Endothelial cell of umbilical vein (primary cell): Measurements from ENCODE around the gene ZNF264. TPM values are rescaled to one million over a fixed set of nuclear protein-coding genes. Genes with fewer than 3 reads are reported as not detected.

Experiments
- BruUV-seq: library from RNA; stranded (reverse); fragments of 400-500 nt; replicated peaks from 2 replicates; lab custom pipeline; 2021; lab: Mats Ljungman, UMichigan
- CTCF ChIA-PET: fragments of 300-600, 350-600 bp; sonication (Branson Sonifier 250); formaldehyde crosslinking; loops from one replicate; lab custom pipeline; 2021; ENCODE audit warnings: antibody characterized with exemption, inconsistent platforms; lab: Charles Lee
- POLR2A ChIA-PET: fragments of 300-600, 350-600 bp; sonication (Branson Sonifier 250); formaldehyde crosslinking; loops from one replicate; lab custom pipeline; 2021; ENCODE audit warnings: antibody characterized with exemption, inconsistent platforms; lab: Charles Lee
- DNase-seq: peaks from one replicate; pipeline ENCODE4 v3.0.0-alpha.2; 2011; ENCODE audit warnings: low read depth, low spot score
- FAIRE-seq: peaks from 2 replicates; lab custom pipeline; 2011; peaks lifted over from hg19 to GRCh38; lab: Jason Lieb, UNC
- H2AFZ ChIP-seq: 2 replicates; pipeline ENCODE4 v1.6.0; 2012; ENCODE audit warnings: low read depth, low read length, control low read depth, inconsistent platforms
- H3K27ac ChIP-seq: 2 replicates; pipeline ENCODE4 v1.5.1; 2011; ENCODE audit warnings: low read depth, mild to moderate bottlenecking, control low read depth, low read length, moderate library complexity; ENCODE audit not compliant: insufficient read depth
- H3K27me3 ChIP-seq, 2 experiments: 2 replicates each; pipeline versions ENCODE4 v1.6.0 to v1.6.1; 2011; ENCODE audit warnings: low read length in 2 of 2, mixed read lengths in 1 of 2; ENCODE audit not compliant: control insufficient read depth in 2 of 2, insufficient read depth in 2 of 2
- H3K36me3 ChIP-seq, 2 experiments: 2 replicates in 1 of 2; 3 replicates in 1 of 2; pipeline ENCODE4 v1.5.1; 2011; ENCODE audit warnings: low read length in 2 of 2, mild to moderate bottlenecking in 1 of 2, moderate library complexity in 1 of 2; ENCODE audit not compliant: control insufficient read depth in 2 of 2, insufficient read depth in 2 of 2; ENCODE audit errors: extremely low read depth in 1 of 2
- H3K4me1 ChIP-seq: 3 replicates; pipeline ENCODE4 v1.5.1; 2011; ENCODE audit warnings: mild to moderate bottlenecking, low read length; ENCODE audit not compliant: control insufficient read depth, insufficient read depth; ENCODE audit errors: extremely low read depth
- H3K4me2 ChIP-seq: 2 replicates; pipeline ENCODE4 v1.6.1; 2011; ENCODE audit warnings: low read length, control low read depth, mixed read lengths; ENCODE audit not compliant: insufficient read depth
- H3K4me3 ChIP-seq, 3 experiments: fragments of 200-600 bp in 1 of 3; sonication (generic), shearing (Covaris generic) in 1 of 3; replicated peaks in 1 of 3; 2 replicates each; pipeline ENCODE4 v1.5.1; 2011 to 2016; ENCODE audit warnings: control low read depth in 3 of 3, low read length in 3 of 3, mild to moderate bottlenecking in 2 of 3, inconsistent platforms in 1 of 3, low read depth in 1 of 3, moderate library complexity in 1 of 3; ENCODE audit not compliant: insufficient read depth in 1 of 3
- H3K79me2 ChIP-seq: 2 replicates; pipeline ENCODE4 v1.6.0; 2012; ENCODE audit warnings: low read length, inconsistent platforms; ENCODE audit not compliant: control insufficient read depth, insufficient read depth
- H3K9ac ChIP-seq: replicated peaks from 2 replicates; pipeline ENCODE3; 2011; ENCODE audit warnings: low read length, control low read depth; ENCODE audit not compliant: insufficient read depth; ENCODE audit errors: extremely low read depth
- H3K9me1 ChIP-seq: replicated peaks from 3 replicates; pipeline ENCODE4 v1.6.0; 2011; ENCODE audit warnings: mild to moderate bottlenecking, low read length; ENCODE audit not compliant: control insufficient read depth, insufficient read depth; ENCODE audit errors: extremely low read depth
- H3K9me3 ChIP-seq: replicated peaks from 2 replicates; pipeline ENCODE4 v1.5.1; 2012; ENCODE audit warnings: low read length, inconsistent platforms; ENCODE audit not compliant: control insufficient read depth, insufficient read depth
- H4K20me1 ChIP-seq: replicated peaks from 2 replicates; pipeline ENCODE3; 2011; ENCODE audit warnings: mild to moderate bottlenecking, low read length; ENCODE audit not compliant: control insufficient read depth, insufficient read depth; ENCODE audit errors: extremely low read depth
- CTCF ChIP-seq, 2 donors: IDR thresholded peaks; 1 replicate in 1 of 2; 2 replicates in 1 of 2; pipeline ENCODE4 v1.5.1; 2011; ENCODE audit warnings: low read length in 2 of 2, mild to moderate bottlenecking in 2 of 2, moderate library complexity in 2 of 2, control low read depth in 1 of 2, inconsistent platforms in 1 of 2, low read depth in 1 of 2; ENCODE audit not compliant: insufficient read depth in 1 of 2; ENCODE audit errors: extremely low read depth in 1 of 2
- EZH2 ChIP-seq: IDR thresholded peaks from 2 replicates; pipeline ENCODE4 v1.6.1; 2012; ENCODE audit warnings: borderline replicate concordance, low read depth, mild to moderate bottlenecking, moderate library complexity, low read length, inconsistent platforms; ENCODE audit not compliant: severe bottlenecking
- FOS ChIP-seq: IDR thresholded peaks from 2 replicates; pipeline ENCODE4 v1.6.1; 2011; ENCODE audit warnings: mild to moderate bottlenecking, low read length, moderate library complexity, borderline replicate concordance; ENCODE audit not compliant: insufficient read depth
- GATA2 ChIP-seq: IDR thresholded peaks from 2 replicates; pipeline ENCODE4 v1.7.0; 2011; ENCODE audit warnings: low read depth, mild to moderate bottlenecking, moderate library complexity, mixed read lengths, low read length; ENCODE audit not compliant: insufficient read length, insufficient read depth
- JUN ChIP-seq: IDR thresholded peaks from 2 replicates; pipeline ENCODE4 v1.6.1; 2011; ENCODE audit warnings: borderline replicate concordance, low read depth; ENCODE audit not compliant: insufficient read length, insufficient read depth
- MAX ChIP-seq: IDR thresholded peaks from 2 replicates; pipeline ENCODE4 v1.6.1; 2011; ENCODE audit not compliant: insufficient read depth, insufficient read length
- MYC ChIP-seq: IDR thresholded peaks from one replicate; pipeline ENCODE4 v1.6.1; 2011; ENCODE audit warnings: mild to moderate bottlenecking, low read depth, low read length
- POLR2A ChIP-seq: IDR thresholded peaks from 2 replicates; pipeline ENCODE4 v1.6.1; 2012; ENCODE audit warnings: low read depth, mild to moderate bottlenecking, control low read depth, low read length
- POLR2AphosphoS5 ChIP-seq: IDR thresholded peaks from 2 replicates; pipeline ENCODE4 v1.6.1; 2012; ENCODE audit warnings: low read depth, mild to moderate bottlenecking, control low read depth, low read length, moderate library complexity; ENCODE audit not compliant: insufficient read depth
- dilution Hi-C: fragments of 300-500 bp; cut with MboI; formaldehyde crosslinking; loops from one replicate; pipeline ENCODE4 v1.15.0; 2019; ENCODE audit warnings: low sequenced_read_pairs; ENCODE audit not compliant: extremely low pct_ligation_motif_present
- intact Hi-C: fragments of 100-400 bp; cut with micrococcal nuclease; formaldehyde crosslinking; loops from one replicate; pipeline ENCODE4 v1.10.0; 2022
- polyA plus RNA-seq, 4 experiments: library from polyadenylated mRNA; depleted of rRNA in 3 of 4; stranded (reverse) in 3 of 4; unstranded in 1 of 4; fragments of >200 nt; gene quantifications; 2 replicates each; pipeline versions ENCODE4 v1.2.1 to v1.2.3, GENCODE V29; 2011 to 2012; ENCODE audit warnings: missing spikeins in 1 of 4
- total RNA-seq: library from RNA; stranded (reverse); gene quantifications from 2 replicates; pipeline ENCODE4 v1.2.3, GENCODE V29; 2021

Gene ZNF264
- total and polyA plus RNA-seq, 2 donors (not counting 3 experiments of a cell fraction or from before 2014, with no cell fraction given) = 4.4 to 20.5 TPM

- CTCF ChIA-PET = interaction anchor here (0.6 kb wide), 1 partner anchor 13 kb away, joined by 3 read pairs; no protein-coding TSS in a partner anchor
- dilution Hi-C loops = no loop called here
Measured at GRCh38 chr19:57245959-57246358, 54.7 kb downstream of the ZNF264 start.

More at GRCh38 chr19:57245959-57246358, 54.7 kb downstream of the ZNF264 start:
- intact Hi-C loops = no loop called here
- BruUV-seq = no TSS peak
- H3K27me3 ChIP-seq = no peaks in the 10 kb centered on the region
- H3K4me2 ChIP-seq = no peak overlapping the region
- no peaks in the 10 kb centered on the region for H3K9me3 ChIP-seq
- peaks cover 6% of the 10 kb centered on the region for H3K4me1 ChIP-seq
- H3K27ac ChIP-seq = no peak overlapping the region
- H3K79me2 ChIP-seq = peaks cover 28% of the 10 kb centered on the region
- H3K9ac ChIP-seq = no peak overlapping the region
- peaks cover 7 to 24% of the 10 kb centered on the region in 2 experiments for H3K36me3 ChIP-seq
- no peak overlapping the region for H2AFZ ChIP-seq
- TF ChIP-seq GATA2 (no peak), MYC (no peak), FOS (no peak), JUN (no peak), MAX (no peak), POLR2A (no peak), CTCF (IDR thresholded peaks at IDR 0.05; ENCODE audit: extremely low read depth in 1 of 2, insufficient read depth in 1 of 2, low read depth in 1 of 2, low read length in 2 of 2) (no peak), POLR2AphosphoS5 (no peak), EZH2 (no peak)
- POLR2A ChIA-PET = no interaction called here
- FAIRE-seq (no peak), DNase-seq (no peak)
- H3K4me3 ChIP-seq = no peak overlapping the region
- H4K20me1 ChIP-seq = no peaks in the 10 kb centered on the region
- H3K9me1 ChIP-seq = no peaks in the 10 kb centered on the region
